Measurements from ENCODE around the gene ZP2.
"Not testable (repeated sequence)": the region's sequence is repeated elsewhere in the genome, so short reads cannot be mapped to it uniquely, and the experiment has no call there.

ZP2 gene

GRCh38 chr16:21211486-21211885, at the start of gene ZP2:
Gene ZP2, minus strand, starts transcription at chr16:21211574. Its CDS starts 27 bp downstream, at chr16:21211547.
- FAIRE-seq (no peak), DNase-seq (ENCODE audit: low spot score) (no peak)

- DNase-seq (ENCODE audit: low spot score) (no peak), FAIRE-seq (no peak)
These were observed 45.9 kb upstream of the ZP2 start for GRCh38 chr16:21257284-21257683.

- DNase-seq (ENCODE audit: low spot score) (no peak), FAIRE-seq (no peak)
These were observed 45.3 kb upstream of the ZP2 start for GRCh38 chr16:21256636-21257035.

GRCh38 chr16:21253470-21253869, 42.1 kb upstream of the ZP2 start:
- FAIRE-seq: no peak
- DNase-seq (ENCODE audit: low spot score): no peak

- DNase-seq (ENCODE audit: low spot score): no peak
- no peak for FAIRE-seq
These were observed 38.9 kb upstream of the ZP2 start for GRCh38 chr16:21250072-21250923.

GRCh38 chr16:21248179-21248578, 36.8 kb upstream of the ZP2 start:
- DNase-seq (ENCODE audit: low spot score); FAIRE-seq: not testable (repeated sequence)

GRCh38 chr16:21244518-21245215, 33.3 kb upstream of the ZP2 start:
- no peak for FAIRE-seq
- no peak for DNase-seq (ENCODE audit: low spot score)

GRCh38 chr16:21242756-21243155, 31.4 kb upstream of the ZP2 start:
- DNase-seq (ENCODE audit: low spot score): no peak
- no peak for FAIRE-seq

GRCh38 chr16:21239646-21240045, 28.3 kb upstream of the ZP2 start:
- no peak for FAIRE-seq

GRCh38 chr16:21236831-21237230, 25.5 kb upstream of the ZP2 start:
- FAIRE-seq: no peak
- DNase-seq (ENCODE audit: low spot score): no peak

More at GRCh38 chr16:21239646-21240045, 28.3 kb upstream of the ZP2 start:
- no peak for DNase-seq (ENCODE audit: low spot score)

- no peak for FAIRE-seq
- DNase-seq (ENCODE audit: low spot score): no peak
These were observed 23.8 kb upstream of the ZP2 start for GRCh38 chr16:21235199-21235585.

GRCh38 chr16:21233521-21234150, 22.3 kb upstream of the ZP2 start, which contains the start of gene ANKS4B:
Gene ANKS4B, plus strand, starts transcription at chr16:21233699. Its CDS starts 39 bp downstream, at chr16:21233738.
- FAIRE-seq: no peak
- DNase-seq (ENCODE audit: low spot score): no peak

- no peak for FAIRE-seq
- DNase-seq (ENCODE audit: low spot score): no peak
These were observed 21.7 kb upstream of the ZP2 start for GRCh38 chr16:21233045-21233520.

- FAIRE-seq: no peak
These were observed 17.0 kb upstream of the ZP2 start for GRCh38 chr16:21228361-21228872.

GRCh38 chr16:21227866-21228265, 16.5 kb upstream of the ZP2 start:
- no peak for DNase-seq (ENCODE audit: low spot score)

More at GRCh38 chr16:21228361-21228872, 17.0 kb upstream of the ZP2 start:
- no peak for DNase-seq (ENCODE audit: low spot score)

GRCh38 chr16:21226749-21227148, 15.4 kb upstream of the ZP2 start:
- no peak for DNase-seq (ENCODE audit: low spot score)
- FAIRE-seq: no peak

More at GRCh38 chr16:21227866-21228265, 16.5 kb upstream of the ZP2 start:
- no peak for FAIRE-seq

- DNase-seq (ENCODE audit: low spot score) (no peak), FAIRE-seq (no peak)
These were observed 13.4 kb upstream of the ZP2 start for GRCh38 chr16:21224800-21225199.

GRCh38 chr16:21223787-21224186, 12.4 kb upstream of the ZP2 start:
- DNase-seq (ENCODE audit: low spot score): no peak

GRCh38 chr16:21222495-21223337, 11.3 kb upstream of the ZP2 start:
- DNase-seq (ENCODE audit: low spot score) (peak; percentile 76), FAIRE-seq (peak; percentile 83)

More at GRCh38 chr16:21223787-21224186, 12.4 kb upstream of the ZP2 start:
- FAIRE-seq: no peak

- DNase-seq (ENCODE audit: low spot score): no peak
- no peak for FAIRE-seq
These were observed 8.2 kb upstream of the ZP2 start for GRCh38 chr16:21219551-21219950.

- FAIRE-seq (no peak), DNase-seq (ENCODE audit: low spot score) (no peak)
These were observed 6.8 kb upstream of the ZP2 start for GRCh38 chr16:21218153-21218552.
